Measurements from ENCODE around the gene PLXDC1. TPM values are rescaled to one million over a fixed set of nuclear protein-coding genes. Genes with fewer than 3 reads are reported as not detected.

Gene PLXDC1
- total and polyA plus RNA-seq, 2 experiments from 2014 or later: 0.28 to 0.91 TPM

DNA sequence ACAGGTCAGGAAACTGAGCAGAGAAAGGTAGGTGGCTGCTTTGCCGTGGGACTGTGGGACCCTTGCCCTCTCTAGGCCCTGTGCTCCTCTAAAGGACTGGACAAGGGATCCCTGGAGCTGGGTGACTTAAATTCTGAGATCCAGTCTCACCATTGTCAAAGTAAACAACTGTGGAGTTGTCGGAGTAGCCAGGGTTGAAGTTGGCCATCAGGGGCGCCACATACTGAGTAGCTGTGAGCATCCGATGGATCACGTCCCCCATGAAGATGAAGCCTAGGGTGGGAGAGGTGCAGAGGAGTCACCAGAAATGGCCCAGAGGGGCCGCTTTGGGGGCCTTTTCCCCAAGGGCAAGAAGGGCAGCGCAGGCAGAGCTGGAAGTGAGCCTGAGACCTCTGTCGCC lies 43.5 kb downstream of the PLXDC1 start:
- no peaks in the 10 kb centered on the region for H3K79me2 ChIP-seq (replicated peaks; ENCODE audit: insufficient read depth)
- no peaks in the 10 kb centered on the region for H3K27me3 ChIP-seq (ENCODE audit: insufficient read depth)
- Mint-ChIP-seq H3K9me3 (no peaks in the 10 kb centered on the region), H3K4me3 (no peak overlapping the region), H3K27me3 (ENCODE audit: insufficient read depth, low read depth, poor library complexity) (peaks cover 9% of the 10 kb centered on the region), H3K27ac (no peak overlapping the region; the same call in 1 of the 2 replicates), H3K4me1 (no peaks in the 10 kb centered on the region), H3K36me3 (ENCODE audit: low read depth) (no peaks in the 10 kb centered on the region)
- H3F3A ChIP-seq (replicated peaks; ENCODE audit: low read depth): no peaks in the 10 kb centered on the region
- peak; percentile 54 for ATAC-seq
- peak; percentile 51 for DNase-seq (ENCODE audit: low spot score)
- no peak for TF ChIP-seq POLR2AphosphoS5 (IDR thresholded peaks at IDR 0.05; ENCODE audit: low read depth)
- TF ChIP-seq, protein P1, sequence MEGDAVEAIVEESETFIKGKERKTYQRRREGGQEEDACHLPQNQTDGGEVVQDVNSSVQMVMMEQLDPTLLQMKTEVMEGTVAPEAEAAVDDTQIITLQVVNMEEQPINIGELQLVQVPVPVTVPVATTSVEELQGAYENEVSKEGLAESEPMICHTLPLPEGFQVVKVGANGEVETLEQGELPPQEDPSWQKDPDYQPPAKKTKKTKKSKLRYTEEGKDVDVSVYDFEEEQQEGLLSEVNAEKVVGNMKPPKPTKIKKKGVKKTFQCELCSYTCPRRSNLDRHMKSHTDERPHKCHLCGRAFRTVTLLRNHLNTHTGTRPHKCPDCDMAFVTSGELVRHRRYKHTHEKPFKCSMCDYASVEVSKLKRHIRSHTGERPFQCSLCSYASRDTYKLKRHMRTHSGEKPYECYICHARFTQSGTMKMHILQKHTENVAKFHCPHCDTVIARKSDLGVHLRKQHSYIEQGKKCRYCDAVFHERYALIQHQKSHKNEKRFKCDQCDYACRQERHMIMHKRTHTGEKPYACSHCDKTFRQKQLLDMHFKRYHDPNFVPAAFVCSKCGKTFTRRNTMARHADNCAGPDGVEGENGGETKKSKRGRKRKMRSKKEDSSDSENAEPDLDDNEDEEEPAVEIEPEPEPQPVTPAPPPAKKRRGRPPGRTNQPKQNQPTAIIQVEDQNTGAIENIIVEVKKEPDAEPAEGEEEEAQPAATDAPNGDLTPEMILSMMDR (conservative IDR thresholded peaks at IDR 0.05; ENCODE audit: low read depth in 2 of 2): peak; percentile 47 to 48
- 0 out of 2 replicates have a peak overlapping the region, but pooled peaks have one; percentile 69 for H2AFZ ChIP-seq
- no peaks in the 10 kb centered on the region for H3K9me2 ChIP-seq (ENCODE audit: insufficient read depth)
- no peak overlapping the region for H3K4me3 ChIP-seq
- H3K4me2 ChIP-seq: no peak overlapping the region
- no peak overlapping the region for H3K27ac ChIP-seq (ENCODE audit: low read depth)
- H4K20me1 ChIP-seq (replicated peaks; ENCODE audit: insufficient read depth): no peaks in the 10 kb centered on the region
- no peaks in the 10 kb centered on the region for H3K4me1 ChIP-seq (ENCODE audit: insufficient read depth)
- no peaks in the 10 kb centered on the region for H3K36me3 ChIP-seq (ENCODE audit: insufficient read depth)

- no peaks in the 10 kb centered on the region for H3K9me3 Mint-ChIP-seq
- H3K27me3 Mint-ChIP-seq (ENCODE audit: insufficient read depth, low read depth, poor library complexity): peaks cover 9% of the 10 kb centered on the region
These were observed 44.3 kb downstream of the PLXDC1 start for GRCh38 chr17:39107155-39107554.

DNA sequence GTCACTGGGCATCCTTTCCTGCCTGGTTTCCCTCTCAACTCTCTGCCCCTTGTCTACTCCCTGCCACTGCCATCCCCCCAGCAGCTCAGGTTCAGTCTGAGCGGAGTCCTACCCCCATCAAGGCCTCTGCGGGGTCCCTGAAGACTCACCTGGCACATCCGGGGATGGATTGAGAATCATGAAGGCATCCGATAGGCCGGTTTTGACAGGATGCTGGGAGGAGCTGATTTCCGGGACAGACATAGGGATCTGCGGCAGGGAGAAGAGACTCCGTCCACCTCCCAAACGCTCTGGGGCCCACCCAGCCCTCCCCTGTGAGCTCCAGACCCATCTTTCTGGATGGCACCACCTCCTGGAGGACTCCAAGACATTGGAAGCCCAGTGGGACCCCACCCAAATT lies 45.7 kb downstream of the PLXDC1 start:
- Histone ChIP-seq H3K4me3 (no peak overlapping the region), H4K20me1 (replicated peaks; ENCODE audit: insufficient read depth) (no peaks in the 10 kb centered on the region), H3K79me2 (replicated peaks; ENCODE audit: insufficient read depth) (no peaks in the 10 kb centered on the region), H3K36me3 (ENCODE audit: insufficient read depth) (no peaks in the 10 kb centered on the region), H3K4me2 (no peak overlapping the region), H3F3A (replicated peaks; ENCODE audit: low read depth) (no peaks in the 10 kb centered on the region), H2AFZ (no peak overlapping the region), H3K27ac (ENCODE audit: low read depth) (no peak overlapping the region), H3K4me1 (ENCODE audit: insufficient read depth) (no peaks in the 10 kb centered on the region), H3K27me3 (ENCODE audit: insufficient read depth) (no peaks in the 10 kb centered on the region), H3K9me2 (ENCODE audit: insufficient read depth) (no peaks in the 10 kb centered on the region)
- Mint-ChIP-seq H3K4me1 (no peaks in the 10 kb centered on the region), H3K27me3 (ENCODE audit: insufficient read depth, low read depth, poor library complexity) (peaks cover 9% of the 10 kb centered on the region), H3K27ac (no peak overlapping the region), H3K4me3 (no peak overlapping the region), H3K36me3 (ENCODE audit: low read depth) (no peaks in the 10 kb centered on the region), H3K9me3 (no peaks in the 10 kb centered on the region)
- DNase-seq (ENCODE audit: low spot score): peak; percentile 52
- ATAC-seq: no peak; the same call in 2 of the 3 replicates
- TF ChIP-seq STAT1 (IDR thresholded peaks at IDR 0.05; ENCODE audit: unreplicated experiment) (no peak), NANOG (IDR thresholded peaks at IDR 0.05; ENCODE audit: borderline replicate concordance) (no peak), ZNF114 (CRISPR knock-in tag; IDR thresholded peaks at IDR 0.05) (no peak), EZH2phosphoT487 (IDR thresholded peaks at IDR 0.05; ENCODE audit: unreplicated experiment) (no peak), POLR2AphosphoS5 (IDR thresholded peaks at IDR 0.05; ENCODE audit: low read depth) (no peak), ZNF331 (CRISPR knock-in tag; IDR thresholded peaks at IDR 0.05; ENCODE audit: low read depth) (no peak)
- TF ChIP-seq, protein P2, sequence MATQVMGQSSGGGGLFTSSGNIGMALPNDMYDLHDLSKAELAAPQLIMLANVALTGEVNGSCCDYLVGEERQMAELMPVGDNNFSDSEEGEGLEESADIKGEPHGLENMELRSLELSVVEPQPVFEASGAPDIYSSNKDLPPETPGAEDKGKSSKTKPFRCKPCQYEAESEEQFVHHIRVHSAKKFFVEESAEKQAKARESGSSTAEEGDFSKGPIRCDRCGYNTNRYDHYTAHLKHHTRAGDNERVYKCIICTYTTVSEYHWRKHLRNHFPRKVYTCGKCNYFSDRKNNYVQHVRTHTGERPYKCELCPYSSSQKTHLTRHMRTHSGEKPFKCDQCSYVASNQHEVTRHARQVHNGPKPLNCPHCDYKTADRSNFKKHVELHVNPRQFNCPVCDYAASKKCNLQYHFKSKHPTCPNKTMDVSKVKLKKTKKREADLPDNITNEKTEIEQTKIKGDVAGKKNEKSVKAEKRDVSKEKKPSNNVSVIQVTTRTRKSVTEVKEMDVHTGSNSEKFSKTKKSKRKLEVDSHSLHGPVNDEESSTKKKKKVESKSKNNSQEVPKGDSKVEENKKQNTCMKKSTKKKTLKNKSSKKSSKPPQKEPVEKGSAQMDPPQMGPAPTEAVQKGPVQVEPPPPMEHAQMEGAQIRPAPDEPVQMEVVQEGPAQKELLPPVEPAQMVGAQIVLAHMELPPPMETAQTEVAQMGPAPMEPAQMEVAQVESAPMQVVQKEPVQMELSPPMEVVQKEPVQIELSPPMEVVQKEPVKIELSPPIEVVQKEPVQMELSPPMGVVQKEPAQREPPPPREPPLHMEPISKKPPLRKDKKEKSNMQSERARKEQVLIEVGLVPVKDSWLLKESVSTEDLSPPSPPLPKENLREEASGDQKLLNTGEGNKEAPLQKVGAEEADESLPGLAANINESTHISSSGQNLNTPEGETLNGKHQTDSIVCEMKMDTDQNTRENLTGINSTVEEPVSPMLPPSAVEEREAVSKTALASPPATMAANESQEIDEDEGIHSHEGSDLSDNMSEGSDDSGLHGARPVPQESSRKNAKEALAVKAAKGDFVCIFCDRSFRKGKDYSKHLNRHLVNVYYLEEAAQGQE (IDR thresholded peaks at IDR 0.05; ENCODE audit: unreplicated experiment): no peak

More at GRCh38 chr17:39107155-39107554, 44.3 kb downstream of the PLXDC1 start:
- Histone ChIP-seq H3K4me1 (ENCODE audit: insufficient read depth) (no peaks in the 10 kb centered on the region), H3K27me3 (ENCODE audit: insufficient read depth) (no peaks in the 10 kb centered on the region), H3K9me2 (ENCODE audit: insufficient read depth) (no peaks in the 10 kb centered on the region), H3K36me3 (ENCODE audit: insufficient read depth) (no peaks in the 10 kb centered on the region), H3K4me3 (no peak overlapping the region), H3K27ac (ENCODE audit: low read depth) (no peak overlapping the region), H3K4me2 (no peak overlapping the region), H3K79me2 (replicated peaks; ENCODE audit: insufficient read depth) (no peaks in the 10 kb centered on the region), H3F3A (replicated peaks; ENCODE audit: low read depth) (no peaks in the 10 kb centered on the region), H4K20me1 (replicated peaks; ENCODE audit: insufficient read depth) (no peaks in the 10 kb centered on the region), H2AFZ (no peak overlapping the region)
- H3K4me3 Mint-ChIP-seq: no peak overlapping the region
- DNase-seq (ENCODE audit: low spot score) (no peak), ATAC-seq (no peak)
- no peaks in the 10 kb centered on the region for H3K4me1 Mint-ChIP-seq
- no peak overlapping the region for H3K27ac Mint-ChIP-seq
- H3K36me3 Mint-ChIP-seq (ENCODE audit: low read depth): no peaks in the 10 kb centered on the region
- TF ChIP-seq POLR2AphosphoS5 (IDR thresholded peaks at IDR 0.05; ENCODE audit: low read depth) (no peak), STAT1 (IDR thresholded peaks at IDR 0.05; ENCODE audit: unreplicated experiment) (no peak), EZH2 (IDR thresholded peaks at IDR 0.05; ENCODE audit: low read depth, unreplicated experiment) (no peak), NANOG (IDR thresholded peaks at IDR 0.05; ENCODE audit: borderline replicate concordance) (no peak)
- TF ChIP-seq, protein P1 (conservative IDR thresholded peaks at IDR 0.05; ENCODE audit: low read depth in 2 of 2): no peak
